Glomerular visceral epithelial cell (primary cell): ENCODE measurements around the gene SEC63.
"Not testable (repeated sequence)": the region's sequence is repeated elsewhere in the genome, so short reads cannot be mapped to it uniquely, and the experiment has no call there.

Source experiments
- DNase-seq: peaks from one replicate; pipeline ENCODE4 v3.0.0-alpha.2; 2016; ENCODE audit errors: extremely low spot score

Gene SEC63

DNA sequence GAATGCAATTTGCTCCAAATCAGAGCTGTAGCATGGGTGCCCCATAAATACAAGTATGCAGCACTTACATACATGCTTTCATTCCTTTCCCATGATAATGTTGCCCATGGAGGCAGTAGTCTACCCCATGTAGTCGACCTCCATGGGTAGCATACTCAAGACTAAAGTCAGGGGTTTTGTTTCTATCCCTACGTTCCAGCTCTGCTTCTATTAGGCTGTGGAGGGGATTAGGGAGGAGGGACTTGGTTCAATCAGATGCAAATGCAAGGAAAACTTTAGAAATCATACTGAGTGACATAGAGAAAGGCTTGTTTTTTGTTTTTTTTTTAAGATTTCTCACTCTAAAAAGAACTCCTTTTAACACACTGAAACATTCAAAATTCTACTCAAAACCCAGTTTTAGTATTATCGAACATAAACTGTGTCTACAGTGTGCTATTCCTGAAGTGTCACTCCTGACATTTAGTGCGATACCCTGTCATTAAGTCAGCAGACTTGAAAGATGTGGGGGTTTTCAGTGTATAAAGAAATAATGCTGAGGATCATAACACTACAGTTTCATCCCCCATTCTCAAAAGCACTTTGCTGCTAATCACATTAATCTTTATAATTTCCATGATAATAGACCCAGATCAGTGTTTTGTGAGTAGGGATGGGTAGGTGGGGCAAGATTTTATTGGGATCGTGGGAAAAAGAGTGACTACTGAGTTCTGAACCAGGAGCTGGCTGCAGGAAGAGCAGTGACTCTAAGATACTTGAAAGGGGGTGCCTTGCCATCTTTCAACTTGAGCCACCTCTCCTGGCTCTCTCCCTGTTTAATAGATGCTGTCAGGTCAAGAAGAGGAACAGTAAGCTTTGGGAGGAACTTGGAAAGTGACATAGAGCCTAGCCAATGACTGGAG, 93.5 kb downstream of the SEC63 start:
- DNase-seq = no peak

DNA sequence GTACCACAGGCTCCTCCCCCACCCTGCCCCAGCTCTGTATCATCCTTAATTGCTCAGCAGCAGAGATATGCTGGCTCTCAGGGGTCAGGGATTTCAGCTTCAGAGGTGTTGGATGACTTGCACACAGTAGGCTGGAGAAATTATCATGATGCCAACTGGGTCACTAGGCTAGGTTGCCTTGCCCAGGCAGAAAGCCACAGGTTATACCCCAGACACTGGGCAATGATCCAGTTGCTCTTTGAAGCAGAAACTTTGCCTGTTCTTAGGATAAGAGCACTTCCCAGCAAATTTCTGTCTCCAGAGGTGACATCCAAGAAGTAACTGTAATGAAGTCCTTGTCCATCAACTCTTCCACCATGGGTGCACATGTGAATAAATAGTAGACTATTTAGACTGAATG, 95.6 kb downstream of the SEC63 start:
- DNase-seq = peak; percentile 85

GRCh38 chr6:107860963-107861362, 97.0 kb downstream of the SEC63 start:
- DNase-seq = not testable (repeated sequence)

DNA sequence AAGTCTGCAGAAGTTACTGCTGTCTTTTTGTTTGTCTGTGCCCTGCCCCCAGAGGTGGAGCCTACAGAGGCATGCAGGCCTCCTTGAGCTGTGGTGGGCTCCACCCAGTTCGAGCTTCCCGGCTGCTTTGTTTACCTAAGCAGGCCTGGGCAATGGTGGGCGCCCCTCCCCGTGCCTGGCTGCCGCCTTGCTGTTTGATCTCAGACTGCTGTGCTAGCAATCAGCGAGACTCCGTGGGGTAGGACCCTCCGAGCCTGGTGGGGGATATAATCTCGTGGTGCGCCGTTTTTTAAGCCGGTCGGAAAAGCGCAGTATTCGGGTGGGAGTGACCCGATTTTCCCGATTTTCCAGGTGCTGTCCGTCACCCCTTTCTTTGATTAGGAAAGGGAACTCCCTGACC, 97.9 kb downstream of the SEC63 start:
- not testable (repeated sequence) for DNase-seq

- DNase-seq = no peak
Measured at GRCh38 chr6:107853230-107853629, 104.8 kb downstream of the SEC63 start.

DNA sequence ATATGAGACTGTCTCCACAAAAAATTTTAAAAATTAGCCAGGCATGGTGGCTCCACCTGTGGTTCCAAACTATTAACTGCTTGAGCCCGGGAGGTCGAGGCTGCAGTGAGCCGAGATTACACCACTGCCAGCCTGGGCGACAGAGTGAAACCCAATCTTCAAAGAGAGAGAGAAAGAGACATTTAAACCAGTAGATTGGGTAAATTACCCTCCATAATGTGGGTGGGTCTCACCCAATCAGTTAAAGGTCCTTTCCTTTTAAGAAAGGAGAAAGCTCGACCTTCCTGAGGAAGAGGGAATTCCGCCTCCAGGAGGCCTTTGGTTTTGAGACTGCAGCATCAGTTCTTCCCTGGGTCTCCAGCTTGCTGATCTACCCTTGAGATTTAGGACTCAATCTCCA, 108.7 kb downstream of the SEC63 start:
- DNase-seq = no peak

DNA sequence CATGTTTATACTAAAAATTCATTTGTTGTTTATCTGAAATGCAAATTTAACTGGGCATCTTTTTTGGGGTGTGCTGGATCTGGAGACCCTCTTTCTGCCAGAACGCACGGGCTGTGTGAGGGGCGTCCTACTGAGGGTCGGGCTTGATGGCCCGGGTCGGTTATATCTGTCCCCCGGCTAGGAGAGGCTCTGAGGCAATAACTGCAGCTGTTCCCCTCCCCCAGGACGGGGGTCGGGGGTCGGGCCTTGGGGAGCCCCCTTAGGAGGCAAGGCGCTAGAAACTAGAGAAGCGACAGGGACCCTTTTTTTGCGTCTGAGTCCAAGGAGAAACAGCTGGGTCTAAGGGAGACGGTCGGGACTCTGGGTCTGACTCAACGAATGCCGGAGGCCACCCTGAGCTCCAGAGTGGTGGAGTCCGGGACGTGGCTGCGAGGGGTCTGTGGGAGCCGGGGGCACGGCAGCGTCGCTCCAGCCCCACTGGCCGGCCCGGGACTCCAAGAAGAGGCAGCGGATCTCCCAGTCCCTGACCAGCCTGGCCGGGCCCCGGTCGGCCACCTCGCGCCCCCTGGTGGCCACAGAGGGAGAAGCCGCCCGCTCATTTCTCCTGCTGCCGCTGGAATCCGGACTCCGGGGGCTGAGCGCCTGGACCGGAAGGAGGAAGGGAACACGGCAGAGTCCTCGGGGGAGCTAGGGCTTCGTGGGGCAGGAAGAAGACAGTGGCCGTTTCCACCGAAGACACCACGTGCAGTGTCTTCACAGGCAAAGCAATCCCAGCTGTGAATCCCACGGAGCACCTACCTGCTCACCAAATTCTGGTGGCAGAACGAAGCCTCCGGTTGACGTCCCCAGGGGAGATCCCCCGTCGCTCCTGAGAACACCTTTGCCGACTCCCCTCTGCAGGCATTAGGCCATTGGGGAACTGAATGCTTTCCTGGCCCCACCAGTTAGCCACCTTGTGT, 109.9 kb downstream of the SEC63 start:
- DNase-seq = peak; percentile 87

GRCh38 chr6:107846262-107846795, 111.7 kb downstream of the SEC63 start:
- no peak for DNase-seq

DNA sequence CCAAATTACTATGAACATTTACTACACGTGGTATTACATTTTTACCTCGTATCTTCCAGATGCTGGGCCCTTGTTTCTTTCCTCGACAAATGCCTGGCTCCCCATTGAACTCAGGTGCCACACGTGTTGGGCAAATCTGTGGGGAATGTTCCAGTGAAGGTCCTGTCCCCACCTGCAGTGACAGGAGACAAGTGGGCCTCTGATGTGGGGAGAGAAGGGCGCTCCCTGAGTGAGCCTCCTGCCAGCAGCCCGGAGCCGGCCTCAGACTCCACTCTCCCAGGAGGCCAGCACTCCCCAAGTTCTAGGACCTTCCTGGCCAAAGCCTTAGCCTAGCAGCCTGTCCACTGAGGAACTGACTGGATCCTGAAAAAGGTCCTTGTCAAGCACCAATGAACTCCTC, 112.2 kb downstream of the SEC63 start:
- no peak for DNase-seq

DNA sequence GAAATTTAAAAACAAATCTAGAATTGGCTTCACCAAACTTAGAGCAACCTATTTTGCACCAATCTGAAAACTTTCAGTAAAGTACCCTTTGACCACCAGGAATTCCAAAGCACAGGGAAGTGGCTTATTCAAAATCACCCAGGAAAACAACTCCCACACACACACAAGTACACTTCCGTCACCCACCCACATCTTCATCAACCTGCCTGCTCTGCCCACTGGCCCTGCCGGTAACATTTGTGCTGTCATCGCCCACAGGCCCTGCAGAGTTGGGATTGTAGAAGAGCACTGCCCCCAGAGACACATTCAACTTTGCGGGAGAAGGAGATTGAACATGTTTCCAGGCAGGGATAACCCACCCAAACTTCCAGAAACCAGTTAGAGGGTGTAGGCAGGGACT, 114.6 kb downstream of the SEC63 start:
- no peak for DNase-seq

DNA sequence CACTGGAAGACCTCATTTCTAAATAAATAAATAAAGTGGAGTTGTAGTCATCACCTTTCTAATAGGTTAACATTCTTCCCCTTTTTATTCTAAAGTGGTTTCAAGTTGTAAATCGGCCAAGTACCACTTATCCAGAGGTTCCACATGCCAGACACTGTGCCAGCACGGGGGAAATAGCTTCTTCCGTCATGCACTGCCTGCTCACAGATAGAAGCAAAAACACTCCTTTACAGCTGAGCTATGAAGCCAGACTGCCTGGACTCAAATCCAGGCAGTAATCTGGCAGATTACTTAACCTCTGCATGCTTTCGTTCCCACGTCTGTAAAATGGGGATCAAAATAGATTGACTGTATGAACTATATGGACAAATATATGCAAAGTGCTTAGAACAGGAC, 116.7 kb downstream of the SEC63 start:
- DNase-seq = no peak

DNA sequence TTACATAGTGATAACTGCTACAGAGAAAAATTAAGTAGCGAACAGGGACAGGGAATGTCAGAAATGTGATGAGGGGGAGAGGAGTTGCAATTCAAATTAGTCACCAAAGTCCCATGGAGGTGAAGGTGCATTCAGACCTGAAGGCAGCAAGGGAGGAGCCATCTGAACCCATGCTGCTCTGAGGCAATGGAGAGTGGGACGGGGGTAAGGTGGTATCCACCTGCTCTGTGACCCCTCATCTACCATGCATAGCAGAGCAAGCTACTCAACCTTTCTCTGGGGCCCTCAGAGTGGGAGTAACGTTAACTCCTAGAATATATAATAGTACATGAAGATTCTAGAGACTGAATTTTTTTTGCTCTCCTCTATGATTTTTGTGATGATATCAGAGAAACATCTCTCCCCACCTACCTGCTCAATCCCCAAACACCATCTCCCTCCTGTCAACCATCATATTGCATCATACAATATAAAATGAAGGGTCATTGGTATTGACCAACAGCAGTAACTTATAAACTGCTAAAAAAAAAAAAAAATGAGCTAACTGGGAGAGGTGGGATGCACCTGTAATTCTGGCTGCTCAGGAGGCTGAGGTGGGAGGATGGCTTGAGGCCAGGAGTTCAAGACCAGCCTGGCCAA, 117.3 kb downstream of the SEC63 start:
- DNase-seq = no peak

DNA sequence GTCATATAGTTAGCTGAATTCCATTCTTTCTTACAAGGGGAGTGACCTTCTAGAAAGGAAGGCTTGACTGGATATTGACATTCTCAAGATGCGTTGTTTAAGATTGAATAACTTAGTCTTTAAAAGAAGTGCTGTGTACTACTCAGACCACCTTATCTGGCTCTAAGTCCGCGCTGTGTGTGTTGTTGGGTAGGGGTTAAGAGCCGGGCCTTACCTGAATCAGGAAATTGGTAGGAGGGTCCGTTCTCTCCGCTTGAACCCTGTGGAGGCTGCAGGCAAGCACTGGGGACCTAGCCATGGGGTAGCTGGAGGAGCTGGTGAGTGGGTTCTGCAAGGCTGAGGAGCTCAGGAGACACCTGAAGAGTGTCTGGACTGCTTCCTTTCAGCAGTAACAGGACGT, 124.9 kb downstream of the SEC63 start:
- no peak for DNase-seq

- no peak for DNase-seq
Measured at GRCh38 chr6:107832151-107833056, 125.6 kb downstream of the SEC63 start.

GRCh38 chr6:107830060-107830459, 127.9 kb downstream of the SEC63 start:
- no peak for DNase-seq

- no peak for DNase-seq
Measured at GRCh38 chr6:107827541-107827940, 130.5 kb downstream of the SEC63 start.

- no peak for DNase-seq
Measured at GRCh38 chr6:107823047-107823557, 134.9 kb downstream of the SEC63 start.

GRCh38 chr6:107822176-107823046, 135.6 kb downstream of the SEC63 start:
- no peak for DNase-seq

DNA sequence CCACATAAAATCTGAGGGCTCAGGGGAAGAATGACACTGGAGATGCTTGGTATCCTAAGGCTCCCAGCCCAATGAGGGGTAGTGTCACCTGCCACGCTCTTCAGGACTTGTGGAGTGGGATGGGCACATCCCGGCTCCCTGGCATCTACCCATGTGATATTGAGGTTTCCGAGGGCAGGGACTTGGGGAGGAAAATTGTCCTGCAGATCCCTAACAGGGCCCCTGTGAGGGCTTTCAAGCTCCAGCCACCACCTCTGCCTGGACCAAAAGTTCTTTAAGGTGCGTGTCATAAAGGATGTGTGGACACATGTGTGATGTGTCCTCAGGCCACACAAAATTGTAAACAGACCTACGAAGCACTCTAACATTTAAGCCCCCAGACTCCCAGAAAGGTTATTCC, 136.4 kb downstream of the SEC63 start:
- DNase-seq = no peak
